HFF-Myc (cell line): Measurements from ENCODE around the gene RPL4.
"Not testable (repeated sequence)": the region's sequence is repeated elsewhere in the genome, so short reads cannot be mapped to it uniquely, and the experiment has no call there.

Experiments
- DNase-seq: peaks from one replicate; pipeline ENCODE4 v3.0.0-alpha.2; 2011; ENCODE audit warnings: low read depth; ENCODE audit errors: extremely low read depth
- H3K4me3 ChIP-seq: replicated peaks from 2 replicates; pipeline ENCODE4 v1.5.1; 2011; ENCODE audit warnings: low read depth, mild to moderate bottlenecking, control low read depth, low read length
- TF ChIP-seq, protein P1 (sequence below): IDR thresholded peaks from 2 replicates; pipeline ENCODE4 v1.5.1; 2012; ENCODE audit warnings: mild to moderate bottlenecking, low read depth, low read length, control low read depth; ENCODE audit errors: missing control alignments

RPL4 gene

GRCh38 chr15:66514586-66514985, 9.9 kb upstream of the RPL4 start:
- TF ChIP-seq, protein P1, sequence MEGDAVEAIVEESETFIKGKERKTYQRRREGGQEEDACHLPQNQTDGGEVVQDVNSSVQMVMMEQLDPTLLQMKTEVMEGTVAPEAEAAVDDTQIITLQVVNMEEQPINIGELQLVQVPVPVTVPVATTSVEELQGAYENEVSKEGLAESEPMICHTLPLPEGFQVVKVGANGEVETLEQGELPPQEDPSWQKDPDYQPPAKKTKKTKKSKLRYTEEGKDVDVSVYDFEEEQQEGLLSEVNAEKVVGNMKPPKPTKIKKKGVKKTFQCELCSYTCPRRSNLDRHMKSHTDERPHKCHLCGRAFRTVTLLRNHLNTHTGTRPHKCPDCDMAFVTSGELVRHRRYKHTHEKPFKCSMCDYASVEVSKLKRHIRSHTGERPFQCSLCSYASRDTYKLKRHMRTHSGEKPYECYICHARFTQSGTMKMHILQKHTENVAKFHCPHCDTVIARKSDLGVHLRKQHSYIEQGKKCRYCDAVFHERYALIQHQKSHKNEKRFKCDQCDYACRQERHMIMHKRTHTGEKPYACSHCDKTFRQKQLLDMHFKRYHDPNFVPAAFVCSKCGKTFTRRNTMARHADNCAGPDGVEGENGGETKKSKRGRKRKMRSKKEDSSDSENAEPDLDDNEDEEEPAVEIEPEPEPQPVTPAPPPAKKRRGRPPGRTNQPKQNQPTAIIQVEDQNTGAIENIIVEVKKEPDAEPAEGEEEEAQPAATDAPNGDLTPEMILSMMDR: no peak
- DNase-seq: no peak
- no peak overlapping the region for H3K4me3 ChIP-seq

DNA sequence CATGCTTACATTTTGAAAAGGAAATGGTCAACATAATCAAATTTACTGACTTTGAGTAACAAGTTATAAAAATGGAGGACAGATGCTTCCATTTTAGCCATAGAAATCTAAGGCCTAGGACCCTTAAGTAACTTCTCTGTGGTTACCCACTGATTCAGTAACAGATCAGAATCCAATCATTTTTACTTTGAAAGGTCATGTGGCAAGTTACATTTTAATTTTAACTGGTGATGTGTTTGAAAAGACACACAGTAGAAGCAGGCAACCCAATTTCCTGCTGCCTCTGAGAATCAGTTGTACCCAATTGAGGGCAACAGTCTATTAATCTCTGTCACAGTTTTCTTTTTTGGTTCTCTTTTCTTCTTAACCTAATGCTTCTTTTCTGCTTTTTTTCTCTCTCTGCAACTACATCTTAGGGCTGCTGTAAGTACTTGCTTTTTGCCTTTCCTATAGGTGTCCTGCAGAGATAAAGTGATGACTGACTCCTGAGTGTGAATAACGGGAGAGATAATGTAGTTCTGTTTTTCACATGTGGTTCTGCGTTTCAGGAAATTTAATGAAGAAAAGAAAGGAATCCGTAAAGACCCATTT, 3.7 kb upstream of the RPL4 start:
- no peak overlapping the region for H3K4me3 ChIP-seq
- TF ChIP-seq, protein P1: no peak
- no peak for DNase-seq

- TF ChIP-seq, protein P1: no peak
- DNase-seq: no peak
- peak overlapping the region; percentile 97 for H3K4me3 ChIP-seq
Measured at GRCh38 chr15:66505818-66506217, 1.2 kb upstream of the RPL4 start.

DNA sequence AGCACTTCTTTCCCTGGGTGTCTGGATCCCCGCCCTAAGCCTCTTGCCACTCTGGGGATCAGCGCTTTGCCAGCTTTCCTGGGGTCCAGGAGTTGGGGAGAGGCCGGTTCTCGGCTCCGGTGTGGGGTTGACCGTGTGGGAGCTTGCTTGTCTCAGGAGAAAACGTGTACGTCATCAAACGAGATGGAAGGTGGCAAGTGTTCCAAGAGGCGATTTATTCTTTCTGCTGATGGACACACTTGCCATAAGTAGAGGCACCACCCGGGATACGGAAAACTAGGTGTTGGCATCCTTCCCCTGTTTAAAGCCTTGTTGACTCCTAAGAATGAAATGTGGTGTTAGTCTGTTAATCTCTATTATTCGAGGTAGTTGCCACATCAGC, 766 bp upstream of the RPL4 start:
- TF ChIP-seq, protein P1: no peak
- no peak for DNase-seq
- peak overlapping the region; percentile 97 for H3K4me3 ChIP-seq

- peak overlapping the region; percentile 97 for H3K4me3 ChIP-seq
- TF ChIP-seq, protein P1: no peak
- DNase-seq: no peak
Measured at GRCh38 chr15:66503780-66504562, 684 bp downstream of the RPL4 start.

GRCh38 chr15:66503041-66503648, 1.5 kb downstream of the RPL4 start:
- H3K4me3 ChIP-seq: peak overlapping the region; percentile 97
- not testable (repeated sequence) for DNase-seq

DNA sequence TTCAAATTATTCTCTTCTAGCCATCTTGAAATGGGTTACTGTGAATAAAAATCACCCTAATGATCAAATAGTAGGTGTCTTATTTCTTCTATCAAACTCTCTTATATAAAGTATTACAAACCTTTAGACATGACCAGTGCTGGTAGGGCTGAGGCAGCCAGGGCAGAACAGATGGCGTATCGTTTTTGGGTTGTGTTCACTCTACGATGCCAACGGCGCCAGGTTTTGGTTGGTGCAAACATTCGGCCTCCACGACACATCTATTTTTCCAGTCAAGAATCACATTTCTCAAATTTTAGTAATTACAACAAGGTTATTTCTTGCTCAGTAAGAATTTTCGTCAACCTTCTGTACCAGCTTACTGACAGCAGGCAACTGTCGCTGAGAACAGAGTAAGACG, 2.2 kb downstream of the RPL4 start:
- DNase-seq: no peak
- TF ChIP-seq, protein P1: no peak
- H3K4me3 ChIP-seq: peak overlapping the region; percentile 97

DNA sequence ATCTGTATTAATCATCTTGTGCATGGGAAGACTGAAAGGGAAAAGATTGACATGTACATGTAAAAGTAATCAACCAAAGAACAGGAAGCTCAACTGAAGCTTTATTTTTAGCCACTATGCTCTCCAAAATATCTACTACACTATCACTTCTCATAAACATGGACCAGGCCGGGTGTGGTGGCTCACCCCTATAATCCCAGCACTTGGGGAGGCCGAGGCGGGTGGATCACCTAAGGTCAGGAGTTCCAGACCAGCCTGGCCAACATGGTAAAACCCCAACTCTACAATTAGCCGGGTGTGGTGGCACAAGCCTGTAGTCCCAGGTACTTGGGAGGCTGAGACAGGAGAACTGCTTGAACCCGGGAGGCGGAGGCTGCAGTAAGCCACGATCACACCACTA, 4.3 kb downstream of the RPL4 start:
- not testable (repeated sequence) for DNase-seq
- peak overlapping the region; percentile 97; the same call in 1 of the 2 replicates for H3K4me3 ChIP-seq
